K562 (cell line): Measurements from ENCODE around the gene WDR81.

Experiments
- E2F4 ChIP-seq: sonication (generic); formaldehyde crosslinking; IDR thresholded peaks from 2 replicates; pipeline ENCODE4 v1.8.0; 2022; ENCODE audit warnings: mild to moderate bottlenecking, low read depth, missing genetic modification reagents
- FOSL1 ChIP-seq: fragments of 200-800 bp; sonication (Bioruptor generic); conservative IDR thresholded peaks from 2 replicates; pipeline ENCODE4 v1.6.1; 2016; ENCODE audit warnings: missing genetic modification characterization, missing compliant biosample characterization
- GABPB1 ChIP-seq: sonication (generic); formaldehyde crosslinking; IDR thresholded peaks from 2 replicates; pipeline ENCODE4 v1.8.0; 2022; ENCODE audit warnings: mild to moderate bottlenecking, missing genetic modification reagents
- KDM5B ChIP-seq: fragments of 200-600 bp; sonication (generic); IDR thresholded peaks from 2 replicates; pipeline ENCODE4 v1.6.1; 2012; ENCODE audit warnings: low read depth, mild to moderate bottlenecking, moderate library complexity, low read length, control low read depth, inconsistent platforms; ENCODE audit not compliant: insufficient replicate concordance
- MAX ChIP-seq: sonication (generic); formaldehyde crosslinking; IDR thresholded peaks from 2 replicates; pipeline ENCODE4 v1.9.0; 2022; ENCODE audit warnings: mild to moderate bottlenecking, missing genetic modification reagents
- NFE2L1 ChIP-seq: fragments of 450-650 bp; IDR thresholded peaks from 2 replicates; pipeline ENCODE4 v1.6.1; 2016; ENCODE audit warnings: missing genetic modification characterization, low read depth, mild to moderate bottlenecking, missing compliant biosample characterization, moderate library complexity, borderline replicate concordance
- POLR2AphosphoS2 ChIP-seq: IDR thresholded peaks from 2 replicates; pipeline ENCODE4 v1.6.1; 2012; ENCODE audit warnings: low read length, improper control_type of control experiment
- SP2 ChIP-seq: IDR thresholded peaks from 2 replicates; pipeline ENCODE4 v1.6.1; 2011; ENCODE audit warnings: mild to moderate bottlenecking, low read depth, low read length, moderate library complexity; ENCODE audit not compliant: poor library complexity, severe bottlenecking; ENCODE audit errors: extremely low read depth
- SREBF2 ChIP-seq: sonication (generic); formaldehyde crosslinking; IDR thresholded peaks from 2 replicates; pipeline ENCODE4 v1.4.0; 2020; ENCODE audit warnings: mild to moderate bottlenecking, missing genetic modification reagents
- TGIF2 ChIP-seq: sonication (generic); formaldehyde crosslinking; IDR thresholded peaks from 2 replicates; pipeline ENCODE4 v1.8.1; 2022; ENCODE audit warnings: mild to moderate bottlenecking, missing genetic modification reagents, moderate library complexity
- XRCC5 ChIP-seq: fragments of 200-400 bp; formaldehyde crosslinking; IDR thresholded peaks from 2 replicates; pipeline ENCODE4 v1.6.1; 2017; ENCODE audit warnings: low read depth, mild to moderate bottlenecking, low read length
- TF ChIP-seq, protein P1 (sequence below), 3 experiments: IDR thresholded peaks in 2 of 3; conservative IDR thresholded peaks in 1 of 3; 2 replicates each; pipeline ENCODE4 v1.5.1; 2011 to 2012; ENCODE audit warnings: low read length in 3 of 3, mild to moderate bottlenecking in 3 of 3, control low read depth in 2 of 3, improper control_type of control experiment in 1 of 3, inconsistent platforms in 1 of 3, low read depth in 1 of 3, mixed read lengths in 1 of 3, moderate library complexity in 1 of 3; ENCODE audit not compliant: insufficient read depth in 2 of 3
- TF ChIP-seq, protein P2 (sequence below): fragments of 250-450 bp; sonication (Bioruptor Pico); IDR thresholded peaks from 2 replicates; pipeline ENCODE4 v1.8.0; 2022; ENCODE audit warnings: moderate library complexity, mild to moderate bottlenecking, inconsistent platforms

- TF ChIP-seq SP2 (no peak), SREBF2 (no peak), NFE2L1 (no peak), TGIF2 (CRISPR knock-in tag) (no peak), XRCC5 (no peak), FOSL1 (tag) (no peak), KDM5B (peak; percentile 60), E2F4 (CRISPR knock-in tag) (no peak), GABPB1 (CRISPR knock-in tag) (no peak), POLR2AphosphoS2 (no peak), MAX (CRISPR knock-in tag) (no peak; the same call in 1 of the 2 replicates)
- TF ChIP-seq, protein P1, sequence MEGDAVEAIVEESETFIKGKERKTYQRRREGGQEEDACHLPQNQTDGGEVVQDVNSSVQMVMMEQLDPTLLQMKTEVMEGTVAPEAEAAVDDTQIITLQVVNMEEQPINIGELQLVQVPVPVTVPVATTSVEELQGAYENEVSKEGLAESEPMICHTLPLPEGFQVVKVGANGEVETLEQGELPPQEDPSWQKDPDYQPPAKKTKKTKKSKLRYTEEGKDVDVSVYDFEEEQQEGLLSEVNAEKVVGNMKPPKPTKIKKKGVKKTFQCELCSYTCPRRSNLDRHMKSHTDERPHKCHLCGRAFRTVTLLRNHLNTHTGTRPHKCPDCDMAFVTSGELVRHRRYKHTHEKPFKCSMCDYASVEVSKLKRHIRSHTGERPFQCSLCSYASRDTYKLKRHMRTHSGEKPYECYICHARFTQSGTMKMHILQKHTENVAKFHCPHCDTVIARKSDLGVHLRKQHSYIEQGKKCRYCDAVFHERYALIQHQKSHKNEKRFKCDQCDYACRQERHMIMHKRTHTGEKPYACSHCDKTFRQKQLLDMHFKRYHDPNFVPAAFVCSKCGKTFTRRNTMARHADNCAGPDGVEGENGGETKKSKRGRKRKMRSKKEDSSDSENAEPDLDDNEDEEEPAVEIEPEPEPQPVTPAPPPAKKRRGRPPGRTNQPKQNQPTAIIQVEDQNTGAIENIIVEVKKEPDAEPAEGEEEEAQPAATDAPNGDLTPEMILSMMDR (IDR thresholded peaks at IDR 0.05 in 2 of 3, conservative IDR thresholded peaks at IDR 0.05 in 1 of 3; ENCODE audit: insufficient read depth in 2 of 3, low read depth in 1 of 3, low read length in 3 of 3): no peak
- TF ChIP-seq, protein P2, sequence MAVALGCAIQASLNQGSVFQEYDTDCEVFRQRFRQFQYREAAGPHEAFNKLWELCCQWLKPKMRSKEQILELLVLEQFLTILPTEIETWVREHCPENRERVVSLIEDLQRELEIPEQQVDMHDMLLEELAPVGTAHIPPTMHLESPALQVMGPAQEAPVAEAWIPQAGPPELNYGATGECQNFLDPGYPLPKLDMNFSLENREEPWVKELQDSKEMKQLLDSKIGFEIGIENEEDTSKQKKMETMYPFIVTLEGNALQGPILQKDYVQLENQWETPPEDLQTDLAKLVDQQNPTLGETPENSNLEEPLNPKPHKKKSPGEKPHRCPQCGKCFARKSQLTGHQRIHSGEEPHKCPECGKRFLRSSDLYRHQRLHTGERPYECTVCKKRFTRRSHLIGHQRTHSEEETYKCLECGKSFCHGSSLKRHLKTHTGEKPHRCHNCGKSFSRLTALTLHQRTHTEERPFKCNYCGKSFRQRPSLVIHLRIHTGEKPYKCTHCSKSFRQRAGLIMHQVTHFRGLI: no peak
These were observed 6.6 kb downstream of the WDR81 start for GRCh38 chr17:1731194-1731506.
